ENCODE measurements around the gene ZNF581.

Gene ZNF581

GRCh38 chr19:55659822-55660221, 16.4 kb downstream of the ZNF581 start:
- intact Hi-C loops (cut with DNase I), result no loop called here
- no peak for DNase-seq

- intact Hi-C loops (cut with DNase I), result no loop called here
- DNase-seq, result no peak
Measured at GRCh38 chr19:55660404-55660803, 17.0 kb downstream of the ZNF581 start.

GRCh38 chr19:55660991-55661390, 17.5 kb downstream of the ZNF581 start:
- intact Hi-C loops (cut with DNase I), result no loop called here

GRCh38 chr19:55661826-55662225, 18.4 kb downstream of the ZNF581 start:
- intact Hi-C loops (cut with DNase I), result no loop called here
- no peak for DNase-seq

More at GRCh38 chr19:55660991-55661390, 17.5 kb downstream of the ZNF581 start:
- DNase-seq, result no peak

- DNase-seq, result peak in 1 of 10 donors; percentile 70
- intact Hi-C loops (cut with DNase I), result no loop called here
Measured at GRCh38 chr19:55663846-55664536, 20.5 kb downstream of the ZNF581 start.

- intact Hi-C loops (cut with DNase I), result no loop called here
Measured at GRCh38 chr19:55666343-55667005, 23.0 kb downstream of the ZNF581 start.

GRCh38 chr19:55667006-55667381, 23.5 kb downstream of the ZNF581 start:
- intact Hi-C loops (cut with DNase I), result no loop called here
- DNase-seq, result no peak

More at GRCh38 chr19:55666343-55667005, 23.0 kb downstream of the ZNF581 start:
- DNase-seq, result no peak

- no peak for DNase-seq
- intact Hi-C loops (cut with DNase I), result no loop called here
Measured at GRCh38 chr19:55667511-55667910, 24.1 kb downstream of the ZNF581 start.

- intact Hi-C loops (cut with DNase I), result no loop called here
- no peak for DNase-seq
Measured at GRCh38 chr19:55667958-55668357, 24.5 kb downstream of the ZNF581 start.

- intact Hi-C loops (cut with DNase I), result no loop called here
- no peak for DNase-seq
Measured at GRCh38 chr19:55668603-55669348, 25.3 kb downstream of the ZNF581 start.

- DNase-seq, result no peak
- intact Hi-C loops (cut with DNase I), result no loop called here
Measured at GRCh38 chr19:55669418-55670279, 26.2 kb downstream of the ZNF581 start.

- peak in 4 of 10 donors; percentile 28 to 94 (median 74) for DNase-seq
- intact Hi-C loops (cut with DNase I), result no loop called here
Measured at GRCh38 chr19:55670280-55671053, 27.0 kb downstream of the ZNF581 start.

- intact Hi-C loops (cut with DNase I), result no loop called here
- no peak for DNase-seq
Measured at GRCh38 chr19:55671054-55671378, 27.6 kb downstream of the ZNF581 start.

- no peak for DNase-seq
- intact Hi-C loops (cut with DNase I), result no loop called here
Measured at GRCh38 chr19:55672418-55672817, 29.0 kb downstream of the ZNF581 start.

GRCh38 chr19:55673465-55673864, 30.0 kb downstream of the ZNF581 start:
- DNase-seq, result no peak

GRCh38 chr19:55673889-55674288, 30.4 kb downstream of the ZNF581 start:
- no peak for DNase-seq
- intact Hi-C loops (cut with DNase I), result no loop called here

More at GRCh38 chr19:55673465-55673864, 30.0 kb downstream of the ZNF581 start:
- intact Hi-C loops (cut with DNase I), result no loop called here

GRCh38 chr19:55674459-55674840, 31.0 kb downstream of the ZNF581 start:
- DNase-seq, result no peak
- intact Hi-C loops (cut with DNase I), result no loop called here

GRCh38 chr19:55674841-55675660, 31.6 kb downstream of the ZNF581 start, which contains the start of gene EPN1:
Gene EPN1, plus strand, starts transcription at chr19:55675226. Its CDS starts 3,402 bp downstream, at chr19:55678628.
- intact Hi-C loops (cut with DNase I), result no loop called here
- peak; percentile 95 to 100 (median 97) for DNase-seq

Measured in posterior cingulate gyrus (tissue), 11 donors.